GM12878 (cell line): ENCODE measurements around the gene C5AR1.

ENCODE experiments used
- BACH1 ChIP-seq: fragments of 450-650 bp; IDR thresholded peaks from 2 replicates; pipeline ENCODE4 v1.6.1; 2017; ENCODE audit warnings: mild to moderate bottlenecking, borderline replicate concordance
- BHLHE40 ChIP-seq, 2 experiments: fragments of 450-650 bp in 1 of 2; IDR thresholded peaks; 2 replicates each; pipeline ENCODE4 v1.6.1; 2011 to 2017; ENCODE audit warnings: low read depth in 2 of 2, borderline replicate concordance in 1 of 2, improper control_type of control experiment in 1 of 2, low read length in 1 of 2, mild to moderate bottlenecking in 1 of 2
- CBFB ChIP-seq: IDR thresholded peaks from 2 replicates; pipeline ENCODE4 v1.6.1; 2016; ENCODE audit warnings: antibody characterized with exemption, low read depth
- FOS ChIP-seq: IDR thresholded peaks from 3 replicates; pipeline ENCODE4 v1.6.1; 2011; ENCODE audit warnings: borderline replicate concordance; ENCODE audit not compliant: insufficient read length; ENCODE audit errors: extremely low read depth
- GABPA ChIP-seq: IDR thresholded peaks from 2 replicates; pipeline ENCODE4 v1.6.1; 2014; ENCODE audit warnings: antibody characterized with exemption, low read depth, mild to moderate bottlenecking, inconsistent platforms
- PAX8 ChIP-seq: fragments of 450-650 bp; IDR thresholded peaks from 2 replicates; pipeline ENCODE4 v1.6.1; 2017; ENCODE audit warnings: mild to moderate bottlenecking, moderate library complexity
- POLR2A ChIP-seq: IDR thresholded peaks from 2 replicates; pipeline ENCODE4 v1.6.1; 2011; ENCODE audit warnings: low read depth, mild to moderate bottlenecking, low read length
- SP1 ChIP-seq: IDR thresholded peaks from one replicate; pipeline ENCODE4 v1.6.1; 2011; ENCODE audit warnings: low read depth, low read length
- SUZ12 ChIP-seq: fragments of 200-600 bp; sonication (generic); IDR thresholded peaks from one replicate; pipeline ENCODE4 v1.6.1; 2018; ENCODE audit warnings: antibody characterized with exemption, mild to moderate bottlenecking; ENCODE audit not compliant: unreplicated experiment
- TCF7 ChIP-seq: IDR thresholded peaks from 2 replicates; pipeline ENCODE4 v1.6.1; 2014; ENCODE audit warnings: antibody characterized with exemption, borderline replicate concordance
- YBX1 ChIP-seq: fragments of 450-650 bp; IDR thresholded peaks from 2 replicates; pipeline ENCODE4 v1.6.1; 2016; ENCODE audit warnings: antibody characterized with exemption
- TF ChIP-seq, protein P1 (sequence below): fragments of 450-650 bp; IDR thresholded peaks from 2 replicates; pipeline ENCODE4 v1.6.1; 2017; ENCODE audit warnings: mild to moderate bottlenecking
- TF ChIP-seq, protein P2 (sequence below): IDR thresholded peaks from 2 replicates; pipeline ENCODE4 v1.6.1; 2011; ENCODE audit warnings: low read depth, low read length, improper control_type of control experiment, borderline replicate concordance

DNA sequence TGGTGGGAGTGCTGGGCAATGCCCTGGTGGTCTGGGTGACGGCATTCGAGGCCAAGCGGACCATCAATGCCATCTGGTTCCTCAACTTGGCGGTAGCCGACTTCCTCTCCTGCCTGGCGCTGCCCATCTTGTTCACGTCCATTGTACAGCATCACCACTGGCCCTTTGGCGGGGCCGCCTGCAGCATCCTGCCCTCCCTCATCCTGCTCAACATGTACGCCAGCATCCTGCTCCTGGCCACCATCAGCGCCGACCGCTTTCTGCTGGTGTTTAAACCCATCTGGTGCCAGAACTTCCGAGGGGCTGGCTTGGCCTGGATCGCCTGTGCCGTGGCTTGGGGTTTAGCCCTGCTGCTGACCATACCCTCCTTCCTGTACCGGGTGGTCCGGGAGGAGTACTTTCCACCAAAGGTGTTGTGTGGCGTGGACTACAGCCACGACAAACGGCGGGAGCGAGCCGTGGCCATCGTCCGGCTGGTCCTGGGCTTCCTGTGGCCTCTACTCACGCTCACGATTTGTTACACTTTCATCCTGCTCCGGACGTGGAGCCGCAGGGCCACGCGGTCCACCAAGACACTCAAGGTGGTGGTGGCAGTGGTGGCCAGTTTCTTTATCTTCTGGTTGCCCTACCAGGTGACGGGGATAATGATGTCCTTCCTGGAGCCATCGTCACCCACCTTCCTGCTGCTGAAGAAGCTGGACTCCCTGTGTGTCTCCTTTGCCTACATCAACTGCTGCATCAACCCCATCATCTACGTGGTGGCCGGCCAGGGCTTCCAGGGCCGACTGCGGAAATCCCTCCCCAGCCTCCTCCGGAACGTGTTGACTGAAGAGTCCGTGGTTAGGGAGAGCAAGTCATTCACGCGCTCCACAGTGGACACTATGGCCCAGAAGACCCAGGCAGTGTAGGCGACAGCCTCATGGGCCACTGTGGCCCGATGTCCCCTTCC, 10.5 kb downstream of the C5AR1 start:
- TF ChIP-seq BACH1 = no peak
- no peak for TF ChIP-seq TCF7
- no peak for TF ChIP-seq PAX8
- no peak for TF ChIP-seq YBX1
- TF ChIP-seq, protein P1, sequence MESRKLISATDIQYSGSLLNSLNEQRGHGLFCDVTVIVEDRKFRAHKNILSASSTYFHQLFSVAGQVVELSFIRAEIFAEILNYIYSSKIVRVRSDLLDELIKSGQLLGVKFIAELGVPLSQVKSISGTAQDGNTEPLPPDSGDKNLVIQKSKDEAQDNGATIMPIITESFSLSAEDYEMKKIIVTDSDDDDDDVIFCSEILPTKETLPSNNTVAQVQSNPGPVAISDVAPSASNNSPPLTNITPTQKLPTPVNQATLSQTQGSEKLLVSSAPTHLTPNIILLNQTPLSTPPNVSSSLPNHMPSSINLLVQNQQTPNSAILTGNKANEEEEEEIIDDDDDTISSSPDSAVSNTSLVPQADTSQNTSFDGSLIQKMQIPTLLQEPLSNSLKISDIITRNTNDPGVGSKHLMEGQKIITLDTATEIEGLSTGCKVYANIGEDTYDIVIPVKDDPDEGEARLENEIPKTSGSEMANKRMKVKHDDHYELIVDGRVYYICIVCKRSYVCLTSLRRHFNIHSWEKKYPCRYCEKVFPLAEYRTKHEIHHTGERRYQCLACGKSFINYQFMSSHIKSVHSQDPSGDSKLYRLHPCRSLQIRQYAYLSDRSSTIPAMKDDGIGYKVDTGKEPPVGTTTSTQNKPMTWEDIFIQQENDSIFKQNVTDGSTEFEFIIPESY = no peak
- TF ChIP-seq SP1 = no peak
- no peak for TF ChIP-seq BHLHE40 (IDR thresholded peaks at IDR 0.05; ENCODE audit: borderline replicate concordance in 1 of 2, low read depth in 2 of 2, low read length in 1 of 2)
- TF ChIP-seq CBFB = no peak
- no peak for TF ChIP-seq POLR2A
- no peak for TF ChIP-seq FOS
- TF ChIP-seq SUZ12 = no peak
- TF ChIP-seq GABPA = no peak
- TF ChIP-seq, protein P2, sequence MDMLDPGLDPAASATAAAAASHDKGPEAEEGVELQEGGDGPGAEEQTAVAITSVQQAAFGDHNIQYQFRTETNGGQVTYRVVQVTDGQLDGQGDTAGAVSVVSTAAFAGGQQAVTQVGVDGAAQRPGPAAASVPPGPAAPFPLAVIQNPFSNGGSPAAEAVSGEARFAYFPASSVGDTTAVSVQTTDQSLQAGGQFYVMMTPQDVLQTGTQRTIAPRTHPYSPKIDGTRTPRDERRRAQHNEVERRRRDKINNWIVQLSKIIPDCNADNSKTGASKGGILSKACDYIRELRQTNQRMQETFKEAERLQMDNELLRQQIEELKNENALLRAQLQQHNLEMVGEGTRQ = no peak
